SW480 (cell line): ENCODE results near the gene CA9.

Experiments
- DNase-seq: peaks from one replicate; pipeline ENCODE4 v3.0.0-alpha.2; 2016; ENCODE audit warnings: low spot score

CA9 gene

GRCh38 chr9:35675732-35676392 is 2.1 kb downstream of the CA9 start:
- no peak for DNase-seq

DNA sequence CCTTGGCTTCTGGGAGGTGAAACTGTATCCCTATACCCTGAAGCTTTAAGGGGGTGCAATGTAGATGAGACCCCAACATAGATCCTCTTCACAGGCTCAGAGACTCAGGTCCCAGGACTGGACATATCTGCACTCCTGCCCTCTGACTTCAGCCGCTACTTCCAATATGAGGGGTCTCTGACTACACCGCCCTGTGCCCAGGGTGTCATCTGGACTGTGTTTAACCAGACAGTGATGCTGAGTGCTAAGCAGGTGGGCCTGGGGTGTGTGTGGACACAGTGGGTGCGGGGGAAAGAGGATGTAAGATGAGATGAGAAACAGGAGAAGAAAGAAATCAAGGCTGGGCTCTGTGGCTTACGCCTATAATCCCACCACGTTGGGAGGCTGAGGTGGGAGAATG is 5.4 kb downstream of the CA9 start:
- no peak for DNase-seq

DNA sequence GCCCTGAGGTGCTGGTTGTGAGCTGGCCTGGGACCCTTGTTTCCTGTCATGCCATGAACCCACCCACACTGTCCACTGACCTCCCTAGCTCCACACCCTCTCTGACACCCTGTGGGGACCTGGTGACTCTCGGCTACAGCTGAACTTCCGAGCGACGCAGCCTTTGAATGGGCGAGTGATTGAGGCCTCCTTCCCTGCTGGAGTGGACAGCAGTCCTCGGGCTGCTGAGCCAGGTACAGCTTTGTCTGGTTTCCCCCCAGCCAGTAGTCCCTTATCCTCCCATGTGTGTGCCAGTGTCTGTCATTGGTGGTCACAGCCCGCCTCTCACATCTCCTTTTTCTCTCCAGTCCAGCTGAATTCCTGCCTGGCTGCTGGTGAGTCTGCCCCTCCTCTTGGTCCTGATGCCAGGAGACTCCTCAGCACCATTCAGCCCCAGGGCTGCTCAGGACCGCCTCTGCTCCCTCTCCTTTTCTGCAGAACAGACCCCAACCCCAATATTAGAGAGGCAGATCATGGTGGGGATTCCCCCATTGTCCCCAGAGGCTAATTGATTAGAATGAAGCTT is 6.1 kb downstream of the CA9 start:
- DNase-seq = no peak

DNA sequence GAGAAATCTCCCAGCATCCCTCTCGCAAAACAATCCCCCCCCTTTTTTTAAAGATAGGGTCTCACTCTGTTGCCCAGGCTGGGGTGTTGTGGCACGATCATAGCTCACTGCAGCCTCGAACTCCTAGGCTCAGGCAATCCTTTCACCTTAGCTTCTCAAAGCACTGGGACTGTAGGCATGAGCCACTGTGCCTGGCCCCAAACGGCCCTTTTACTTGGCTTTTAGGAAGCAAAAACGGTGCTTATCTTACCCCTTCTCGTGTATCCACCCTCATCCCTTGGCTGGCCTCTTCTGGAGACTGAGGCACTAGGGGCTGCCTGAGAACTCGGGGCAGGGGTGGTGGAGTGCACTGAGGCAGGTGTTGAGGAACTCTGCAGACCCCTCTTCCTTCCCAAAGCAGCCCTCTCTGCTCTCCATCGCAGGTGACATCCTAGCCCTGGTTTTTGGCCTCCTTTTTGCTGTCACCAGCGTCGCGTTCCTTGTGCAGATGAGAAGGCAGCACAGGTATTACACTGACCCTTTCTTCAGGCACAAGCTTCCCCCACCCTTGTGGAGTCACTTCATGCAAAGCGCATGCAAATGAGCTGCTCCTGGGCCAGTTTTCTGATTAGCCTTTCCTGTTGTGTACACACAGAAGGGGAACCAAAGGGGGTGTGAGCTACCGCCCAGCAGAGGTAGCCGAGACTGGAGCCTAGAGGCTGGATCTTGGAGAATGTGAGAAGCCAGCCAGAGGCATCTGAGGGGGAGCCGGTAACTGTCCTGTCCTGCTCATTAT is 6.8 kb downstream of the CA9 start:
- no peak for DNase-seq

DNA sequence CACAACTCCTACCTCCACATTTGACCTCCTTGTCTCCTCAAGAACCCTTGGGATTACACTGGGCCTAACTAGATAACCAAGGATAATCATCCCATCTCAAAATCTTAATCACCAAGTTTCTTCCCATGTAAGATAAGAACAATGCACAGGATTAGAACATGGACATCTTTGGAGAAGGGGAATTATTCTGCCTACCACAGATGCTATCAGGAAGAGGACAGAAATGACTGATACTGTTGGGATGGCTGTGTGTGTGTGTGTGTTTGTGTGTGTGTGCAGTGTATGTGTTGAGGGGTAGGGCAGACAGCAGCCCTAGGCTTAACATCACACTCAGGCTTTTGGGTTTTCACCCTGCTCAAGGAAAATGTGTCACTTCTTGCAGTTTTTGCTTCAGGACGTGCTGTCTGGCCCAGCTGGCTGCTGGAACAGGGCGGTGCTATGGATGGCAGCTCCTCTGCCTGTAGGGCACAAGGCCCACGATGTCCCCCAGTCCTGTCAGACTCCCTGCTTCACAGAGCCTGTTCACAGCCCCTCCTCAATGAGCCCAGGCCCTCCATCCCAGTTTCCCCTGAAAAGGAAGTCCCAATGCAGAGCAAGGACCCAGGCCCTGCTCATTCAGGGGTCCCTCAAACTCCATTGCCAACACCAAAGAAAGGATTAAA is 7.7 kb downstream of the CA9 start:
- no peak for DNase-seq

- DNase-seq = no peak
Measured at GRCh38 chr9:35682051-35682450, 8.3 kb downstream of the CA9 start.

- DNase-seq = no peak
Measured at GRCh38 chr9:35682520-35683315, 9.0 kb downstream of the CA9 start.

GRCh38 chr9:35683323-35683722 is 9.6 kb downstream of the CA9 start:
- DNase-seq = no peak

DNA sequence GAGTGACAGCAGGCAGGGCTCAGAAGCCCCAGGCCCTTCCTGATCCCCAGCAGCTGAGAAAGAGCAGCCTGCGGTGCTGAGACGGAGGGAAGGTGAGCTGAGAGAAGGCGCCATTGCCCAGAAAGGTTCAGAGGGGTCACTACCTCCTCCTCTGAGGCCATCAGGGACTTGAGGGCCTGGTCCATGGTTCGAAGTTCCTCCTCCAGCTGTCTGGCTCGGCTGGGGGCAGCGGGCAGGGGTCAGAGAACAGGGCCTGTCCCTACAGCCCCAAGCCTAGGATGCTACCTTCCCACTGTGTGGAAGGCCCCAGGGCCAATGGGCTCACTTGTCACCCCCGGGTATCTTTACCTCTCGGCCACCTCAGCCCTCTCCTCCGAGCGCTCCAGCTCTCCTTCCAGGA is 11.2 kb downstream of the CA9 start:
- DNase-seq = no peak

DNA sequence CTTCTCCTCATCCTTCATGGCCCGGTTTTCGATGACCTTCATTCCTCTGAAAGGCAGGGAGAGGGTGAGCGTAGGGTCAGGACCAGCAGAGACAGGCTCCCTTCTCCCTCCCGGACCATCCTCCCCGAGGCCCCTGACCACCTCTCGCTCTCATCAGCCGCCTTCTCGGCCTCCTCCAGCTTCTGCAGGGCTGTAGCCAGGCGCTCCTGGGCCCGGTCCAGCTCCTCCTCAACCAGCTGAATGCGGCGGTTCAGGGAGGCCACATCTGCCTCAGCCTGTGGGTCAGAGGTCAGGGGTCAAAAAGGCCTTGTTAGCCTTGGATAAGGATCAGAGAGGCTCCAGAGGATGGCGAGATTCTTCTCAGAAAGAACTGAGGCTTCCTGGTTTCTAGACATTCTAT is 11.8 kb downstream of the CA9 start:
- DNase-seq = no peak

DNA sequence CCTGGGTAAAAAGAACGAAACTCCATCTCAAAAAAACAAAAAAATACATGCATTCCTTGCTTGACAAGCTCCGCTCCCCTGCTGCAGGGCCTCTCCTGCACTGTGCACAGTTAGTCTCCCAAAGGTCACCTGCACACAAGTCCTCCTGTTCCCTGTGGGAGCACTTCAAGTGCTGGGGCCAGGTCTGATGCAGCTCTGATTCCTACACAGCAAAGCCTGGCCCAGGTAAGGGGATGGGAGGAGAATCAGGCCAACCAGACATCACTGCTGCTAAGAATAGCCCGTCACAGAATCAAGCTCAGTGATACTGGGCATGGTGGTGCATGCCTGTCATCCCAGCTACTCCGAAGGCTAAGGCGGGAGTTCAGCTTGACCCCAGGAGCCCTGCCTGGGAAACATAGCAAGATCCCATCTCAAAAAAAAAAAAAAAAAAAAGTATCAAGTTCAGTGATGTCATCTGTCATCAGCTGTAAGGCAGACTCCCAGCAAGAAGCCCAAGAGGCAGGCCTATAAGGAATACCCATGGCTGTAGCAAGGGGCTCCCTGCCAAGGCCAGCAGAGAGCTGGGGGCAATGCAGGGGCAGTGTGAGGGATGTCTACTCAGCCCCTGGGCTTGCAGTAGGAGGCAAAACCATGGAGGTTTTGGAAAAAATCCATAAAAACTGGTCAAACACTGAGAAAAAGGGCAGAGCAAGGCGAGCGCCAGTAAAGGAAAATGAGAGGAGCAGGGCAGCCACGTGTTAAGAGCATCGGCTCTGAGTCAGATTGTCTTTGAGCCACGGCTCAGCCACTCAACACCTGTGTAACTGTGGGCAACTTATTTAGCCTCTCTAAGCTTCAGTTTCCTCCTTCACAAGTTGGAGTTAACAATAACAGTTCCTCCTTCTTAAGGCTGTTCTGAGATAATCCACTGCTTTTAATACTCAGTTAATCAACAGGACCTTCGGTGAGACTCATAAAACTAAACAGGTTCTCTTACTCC is 12.8 kb downstream of the CA9 start:
- no peak for DNase-seq

DNA sequence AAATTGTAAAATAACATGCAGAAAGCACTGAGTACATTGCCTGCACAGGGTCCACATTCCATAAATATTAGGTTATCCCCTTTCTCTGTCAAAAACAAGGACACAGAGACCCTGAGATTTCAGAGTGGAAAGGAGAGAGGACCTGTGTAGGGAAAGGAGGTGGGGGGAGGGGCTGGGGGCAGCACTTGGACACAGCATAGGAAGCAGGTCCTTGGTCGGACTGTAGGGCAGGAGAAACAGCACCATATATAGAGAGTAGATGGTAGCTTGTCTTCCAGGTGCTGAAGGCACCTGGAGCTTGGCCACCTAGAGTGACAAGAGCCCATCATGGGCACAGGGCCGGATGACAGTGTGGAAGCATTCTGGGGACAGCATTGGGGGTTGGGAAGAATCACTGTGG is 13.6 kb downstream of the CA9 start:
- no peak for DNase-seq

GRCh38 chr9:35687972-35688557 is 14.3 kb downstream of the CA9 start:
- no peak for DNase-seq

DNA sequence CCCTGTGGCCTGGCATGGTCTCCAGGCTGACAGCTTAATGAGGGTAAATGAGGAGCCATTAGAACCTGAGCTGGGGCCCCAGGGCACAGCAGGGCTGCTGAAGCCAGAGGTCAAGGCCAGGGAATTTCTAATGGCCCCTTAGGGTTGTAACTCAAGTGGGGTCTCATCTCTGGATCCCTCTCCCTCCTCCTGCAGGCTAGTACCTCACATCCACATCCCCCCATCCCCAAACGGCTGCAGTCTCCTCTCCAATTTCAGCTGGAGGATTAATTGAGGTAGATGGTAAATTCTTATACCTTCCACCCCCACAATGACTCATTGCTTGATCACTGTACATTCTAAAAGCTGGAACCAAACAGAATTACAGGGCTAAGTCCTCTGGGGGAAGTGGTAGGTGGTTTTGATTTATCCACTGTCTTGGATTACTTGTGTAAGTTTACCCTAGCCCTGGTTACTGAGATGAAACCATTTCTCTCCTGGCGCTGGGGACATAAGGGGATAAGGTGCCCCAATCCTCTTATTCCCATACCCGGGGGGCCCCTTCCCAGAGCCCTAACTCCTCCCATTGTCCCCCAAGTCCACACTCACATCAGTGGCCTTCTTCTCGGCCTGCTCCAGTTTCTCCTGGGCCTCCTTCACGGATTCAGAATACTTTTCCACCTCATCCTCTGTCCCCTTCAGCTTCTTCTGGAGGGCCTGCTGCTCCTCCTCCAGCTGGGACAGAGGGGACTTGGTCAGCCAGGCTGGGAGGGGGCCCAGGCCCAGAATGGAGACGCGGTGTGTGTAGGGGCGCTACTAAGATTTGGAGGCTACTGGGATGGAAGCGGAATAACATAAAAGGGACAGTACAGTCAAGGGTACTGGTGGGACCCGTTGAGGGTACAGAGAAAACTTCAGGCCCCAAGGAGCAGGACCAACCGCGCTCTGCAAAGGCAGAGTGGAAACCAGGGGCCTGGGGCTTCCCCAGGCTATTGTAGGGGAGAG is 15.1 kb downstream of the CA9 start:
- DNase-seq = peak; percentile 83

DNA sequence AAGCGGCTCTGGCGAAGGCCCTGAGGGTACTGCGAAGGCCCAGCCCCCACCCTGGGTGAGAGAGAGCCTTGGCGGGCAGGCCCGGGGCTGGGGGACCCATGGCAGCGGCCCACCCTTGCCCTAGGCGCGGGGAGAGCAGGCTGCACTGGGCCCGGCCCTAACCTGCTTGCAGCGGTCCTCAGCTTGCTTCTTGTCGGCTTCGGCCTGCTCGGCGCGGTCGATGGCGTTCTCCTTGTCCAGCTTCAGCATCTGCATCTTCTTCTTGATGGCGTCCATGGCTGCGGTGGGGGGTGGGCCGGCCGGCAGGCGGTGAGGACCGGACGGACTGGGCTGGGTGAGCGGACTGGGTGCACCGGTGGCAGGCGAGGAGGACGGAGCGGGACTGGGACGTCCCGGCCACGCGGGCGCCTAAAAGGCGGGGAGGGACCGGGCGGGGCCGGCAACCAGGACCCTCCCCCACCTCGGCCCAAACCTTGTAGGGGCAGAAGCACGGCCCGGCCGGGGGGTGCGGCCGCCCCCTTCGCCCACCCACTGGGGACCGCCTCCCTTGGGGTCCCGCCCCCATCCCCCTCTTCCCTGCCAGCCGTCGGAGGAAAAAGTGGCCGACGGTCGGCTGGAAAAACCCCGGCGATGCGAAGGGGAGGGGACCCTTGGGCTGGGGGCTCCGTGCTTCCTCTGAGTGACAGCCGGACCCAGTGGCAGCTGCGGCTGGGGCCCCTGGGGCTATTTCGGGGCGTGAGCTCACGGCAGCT is 16.0 kb downstream of the CA9 start, which contains the start of gene TPM2:
TPM2 (minus strand) TSS at position 384 of the 752 bp plus-strand sequence; CDS start at position 276, 108 bp downstream.
- DNase-seq = no peak

- DNase-seq = no peak
Measured at GRCh38 chr9:35690294-35690613, 16.5 kb downstream of the CA9 start.

GRCh38 chr9:35690614-35691333 is 17.0 kb downstream of the CA9 start:
- DNase-seq = peak; percentile 31

- peak; percentile 34 for DNase-seq
Measured at GRCh38 chr9:35691334-35691650, 17.6 kb downstream of the CA9 start.
